GM21737 (cell line): ENCODE measurements around the gene HES3.

Experiments used
- ATAC-seq: cut with Tn5 transposase; IDR thresholded peaks from one replicate; pipeline ENCODE4 v1.9.1; 2021; ENCODE audit warnings: mild to moderate bottlenecking, moderate library complexity; ENCODE audit not compliant: unreplicated experiment

Gene HES3

DNA sequence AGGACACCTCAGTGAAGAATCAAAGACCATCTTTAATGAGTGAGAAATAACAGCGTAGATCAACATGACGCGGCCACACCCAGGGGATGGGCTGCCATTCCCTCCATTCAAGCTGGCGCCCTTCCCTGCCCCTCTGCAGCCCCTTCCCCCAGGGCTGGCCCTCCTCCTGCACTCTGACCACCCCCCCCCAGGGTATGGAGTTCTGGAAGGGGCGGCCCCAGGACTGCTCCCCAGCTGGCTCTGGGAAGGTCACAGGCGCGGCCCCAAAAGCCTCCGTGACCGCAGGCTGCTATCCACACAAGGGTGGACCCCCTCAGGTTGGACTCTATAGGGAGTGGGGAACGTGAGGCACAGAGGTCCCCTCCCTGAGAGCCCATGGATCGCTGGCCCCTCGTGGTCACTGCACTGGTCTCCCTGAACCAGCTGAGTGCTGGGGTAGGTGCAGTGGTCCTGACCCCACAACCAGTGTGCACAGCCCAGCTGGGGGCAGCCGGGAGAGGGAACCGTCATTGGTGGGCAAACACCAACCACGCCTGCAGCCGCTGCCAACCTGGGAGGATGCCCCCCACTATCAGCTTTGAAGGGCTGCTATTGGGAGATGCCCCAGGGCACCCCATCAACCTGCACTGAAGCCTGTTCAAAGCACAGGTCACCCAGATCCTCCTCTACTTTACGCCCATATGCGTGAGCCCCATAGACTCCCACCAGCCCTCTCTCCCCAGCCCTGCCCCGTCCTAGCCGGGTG lies 33.0 kb downstream of the HES3 start:
- ATAC-seq, result no peak

DNA sequence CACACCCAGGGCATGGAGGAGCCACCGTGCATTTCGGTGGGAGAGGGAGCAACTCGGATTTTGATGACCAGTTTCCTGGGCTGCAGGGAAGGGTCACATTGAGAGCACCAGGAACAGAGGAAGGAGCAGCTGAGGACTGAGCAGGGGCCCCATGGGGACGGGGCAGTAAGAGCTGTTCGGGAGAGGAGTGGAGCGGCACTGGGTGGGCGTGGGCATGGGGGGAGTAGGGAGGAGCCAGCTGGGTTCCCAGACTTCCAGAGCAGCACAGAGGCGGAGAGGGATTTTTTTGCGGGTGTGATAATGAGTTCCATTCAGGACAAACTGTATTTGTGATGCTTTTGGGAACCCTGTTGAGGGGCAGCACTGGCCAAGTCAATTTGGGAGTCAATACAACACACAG lies 34.3 kb downstream of the HES3 start:
- ATAC-seq, result no peak

DNA sequence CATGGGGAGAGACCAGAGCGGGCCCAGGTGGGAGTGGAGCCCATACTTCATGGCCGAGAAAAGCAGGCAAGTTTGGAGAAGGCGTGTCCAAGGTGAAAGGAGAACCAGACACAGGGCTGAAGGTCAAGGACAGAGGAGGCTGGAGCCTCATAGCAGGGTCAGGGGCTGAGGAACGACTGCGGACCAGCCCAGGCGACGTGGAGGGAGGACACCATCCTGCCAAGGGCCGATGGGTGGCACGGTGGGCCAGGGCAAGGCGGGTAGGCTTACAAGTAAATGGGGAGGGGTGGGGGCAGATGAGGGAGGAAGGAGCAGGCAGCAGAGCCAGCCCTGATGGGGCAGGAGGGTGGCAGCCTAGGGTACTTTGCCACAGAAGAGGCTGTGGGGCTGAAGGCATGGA lies 35.1 kb downstream of the HES3 start:
- no peak for ATAC-seq

DNA sequence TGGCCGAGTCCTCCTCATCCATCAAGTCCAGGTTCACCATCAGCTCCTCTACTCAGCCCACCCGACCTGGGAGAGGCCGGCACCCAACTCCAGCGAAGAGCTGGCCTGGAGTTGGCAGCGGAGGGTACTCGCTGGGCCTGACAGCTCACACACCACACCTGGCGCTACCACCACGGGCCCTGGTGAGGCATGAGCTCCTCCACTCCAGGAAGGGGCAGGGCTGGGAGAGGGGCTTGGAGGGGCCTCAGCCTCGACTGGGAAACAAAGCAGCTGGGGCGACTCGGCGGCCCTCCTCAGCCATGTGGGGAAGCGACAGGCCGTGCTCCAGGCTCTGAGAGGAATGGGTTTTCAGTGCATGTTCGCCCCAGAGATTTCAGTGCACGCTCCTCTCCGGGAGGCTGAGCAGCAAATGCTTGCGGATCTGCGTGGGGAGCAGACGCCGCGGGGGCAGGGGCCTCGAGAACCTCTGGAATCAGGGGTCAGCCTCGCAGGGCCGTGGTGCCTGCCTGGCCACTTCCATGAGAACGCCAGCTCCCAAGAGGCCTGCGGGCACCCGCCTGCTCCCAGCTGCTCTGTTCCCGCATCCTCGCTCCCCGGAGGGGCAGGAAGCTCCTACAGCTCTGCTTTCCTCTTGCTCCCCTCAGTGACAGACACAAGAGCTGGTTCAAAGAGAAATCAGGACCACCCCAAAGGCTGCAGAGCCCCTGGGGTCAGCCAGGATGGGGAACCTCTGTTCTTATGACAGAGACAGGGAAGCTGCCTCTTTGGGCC lies 35.8 kb downstream of the HES3 start:
- ATAC-seq, result no peak

DNA sequence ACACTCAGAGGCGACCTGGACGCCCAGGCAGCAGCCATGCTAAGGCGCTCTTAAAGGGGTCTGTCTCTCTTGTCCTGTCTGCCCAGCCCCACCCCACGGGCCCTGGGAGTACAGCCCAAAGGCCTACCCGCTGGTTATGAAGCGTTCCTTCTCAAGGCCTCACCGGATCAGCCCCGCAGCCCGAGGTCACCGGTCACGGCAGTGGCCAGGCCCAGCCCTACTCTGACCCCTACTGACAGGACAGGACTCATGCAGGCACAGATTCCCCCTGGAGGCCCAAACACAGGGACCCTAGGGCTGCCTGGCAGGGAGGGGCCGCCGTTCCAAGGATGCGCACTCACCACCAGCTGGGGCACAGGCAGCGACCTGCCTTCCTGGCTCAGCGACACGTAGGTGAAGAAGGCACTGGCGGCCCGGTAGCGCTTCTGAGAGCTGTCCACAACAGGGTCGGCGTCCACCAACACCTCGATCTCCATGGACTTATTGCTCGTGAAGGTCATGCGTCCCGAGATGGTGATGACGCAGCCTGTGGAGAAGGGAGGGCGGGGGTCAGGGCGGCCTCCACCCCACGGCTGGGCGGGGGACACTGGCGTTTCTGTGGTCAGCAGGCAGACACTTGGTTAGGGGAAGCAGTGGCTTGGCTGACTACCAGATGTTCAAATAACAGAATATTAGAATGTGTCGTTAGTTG lies 36.9 kb downstream of the HES3 start:
- no peak for ATAC-seq

DNA sequence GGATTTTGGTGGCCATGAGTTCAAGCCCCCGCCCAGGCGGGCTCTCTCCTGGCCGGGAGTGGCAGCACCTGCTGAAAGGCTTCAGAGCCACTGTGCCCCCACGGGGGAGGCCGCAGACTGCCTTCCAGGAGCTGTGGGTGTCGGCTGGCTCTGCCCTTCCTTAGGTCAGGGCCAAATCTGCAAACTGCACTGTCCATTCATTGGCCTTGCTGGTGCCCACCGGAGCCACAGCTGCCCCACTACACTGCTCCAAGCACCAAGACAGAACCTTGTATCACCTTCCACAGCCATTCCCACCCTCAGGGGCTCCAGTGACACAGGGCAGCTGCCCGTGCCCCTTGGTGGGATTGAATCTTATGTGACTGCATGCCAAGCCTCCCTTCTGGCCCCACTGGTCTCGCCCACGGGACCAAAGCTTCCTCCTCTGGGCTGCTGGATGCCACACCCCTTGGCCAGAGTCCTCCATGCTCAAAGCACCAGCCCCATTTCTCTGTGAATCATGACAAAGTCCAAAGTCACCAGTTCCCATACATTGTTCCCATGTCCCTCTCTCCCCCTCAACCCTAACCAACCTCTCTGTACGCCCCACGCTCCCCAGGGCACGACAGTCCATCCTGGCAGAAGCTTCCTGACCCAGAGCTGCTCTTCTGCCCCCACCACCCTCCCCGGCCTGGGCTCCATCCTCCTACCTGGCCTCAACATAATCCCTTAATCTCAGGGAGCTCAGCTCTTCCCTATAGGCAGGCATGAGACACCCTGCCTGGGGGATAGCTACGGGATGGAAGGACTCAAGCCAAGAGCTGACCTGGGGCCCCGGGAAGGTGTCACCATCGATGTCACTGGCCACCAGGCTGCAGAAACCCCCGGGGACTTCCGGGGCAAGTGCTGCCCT lies 37.8 kb downstream of the HES3 start:
- no peak for ATAC-seq

DNA sequence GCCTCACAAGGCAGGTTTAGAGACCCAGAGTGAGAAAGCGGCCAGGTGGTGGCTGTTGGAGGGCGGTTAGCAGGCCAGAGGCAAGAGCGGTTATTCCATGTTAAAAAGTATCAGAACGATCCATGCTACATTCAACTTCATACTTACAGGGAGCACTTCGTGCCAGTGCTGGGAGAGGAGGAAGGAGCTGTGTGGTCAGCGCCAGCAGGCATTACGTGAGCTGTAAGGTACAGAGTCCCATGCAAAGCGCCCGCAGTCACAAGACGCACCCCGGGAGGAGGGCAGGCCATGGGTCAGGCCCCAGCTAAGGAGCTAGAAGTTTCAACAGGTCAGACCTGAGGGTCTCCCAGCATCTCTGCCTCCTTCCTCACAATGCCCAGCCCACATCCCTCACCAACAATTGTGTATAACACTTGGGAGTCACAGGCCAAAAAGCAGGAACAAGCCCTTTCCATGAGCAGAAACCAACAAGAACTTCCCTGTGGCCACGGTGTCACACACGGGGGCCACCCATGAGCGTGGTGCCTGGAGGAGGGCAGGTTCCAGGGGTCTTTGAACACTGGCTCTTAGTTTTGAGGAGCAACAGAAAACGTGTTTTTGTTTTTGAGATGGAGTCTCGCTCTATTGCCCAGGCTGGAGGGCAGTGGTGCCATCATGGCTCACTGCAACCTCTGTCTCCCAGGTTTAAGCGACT lies 38.7 kb downstream of the HES3 start:
- no peak for ATAC-seq

DNA sequence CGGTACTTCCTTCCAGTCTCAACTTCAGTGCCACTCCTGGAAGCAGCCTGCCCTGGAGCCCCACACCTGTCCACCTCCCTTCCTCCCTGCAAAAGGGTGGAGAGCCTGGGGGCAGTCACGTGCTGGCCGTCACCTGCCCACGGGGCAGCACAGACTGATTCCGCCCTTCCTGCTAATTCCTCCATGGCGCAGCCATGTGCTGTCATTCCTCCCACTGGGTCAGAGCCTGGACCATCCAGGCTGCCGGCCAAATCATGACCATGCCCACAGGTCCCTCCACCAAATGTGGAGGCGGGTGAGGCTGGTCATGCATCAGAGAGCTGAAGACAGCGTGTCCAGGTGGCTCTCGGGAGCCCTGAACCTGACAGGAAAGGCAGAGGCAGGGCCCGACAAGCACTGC lies 41.4 kb downstream of the HES3 start:
- no peak for ATAC-seq

DNA sequence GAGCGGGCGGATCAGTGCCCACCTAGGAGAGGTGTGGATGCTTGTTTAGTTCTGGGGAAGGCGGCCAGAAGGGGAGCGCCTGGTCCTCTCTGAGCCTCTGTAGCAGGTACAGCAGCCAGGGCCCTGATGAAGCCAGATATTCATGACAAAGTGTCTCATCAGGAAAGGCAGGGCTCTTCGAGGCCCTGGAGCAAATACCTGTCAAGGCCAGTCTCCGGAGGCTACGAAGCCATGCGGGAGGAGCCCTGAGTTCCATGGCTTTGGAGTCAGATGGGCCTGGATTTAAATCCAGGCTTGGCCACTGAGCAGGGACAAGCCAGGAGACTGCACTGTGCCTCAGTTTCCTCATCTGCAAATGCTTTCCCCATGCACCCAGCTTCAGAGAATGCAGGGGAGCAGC lies 42.3 kb downstream of the HES3 start:
- no peak for ATAC-seq

DNA sequence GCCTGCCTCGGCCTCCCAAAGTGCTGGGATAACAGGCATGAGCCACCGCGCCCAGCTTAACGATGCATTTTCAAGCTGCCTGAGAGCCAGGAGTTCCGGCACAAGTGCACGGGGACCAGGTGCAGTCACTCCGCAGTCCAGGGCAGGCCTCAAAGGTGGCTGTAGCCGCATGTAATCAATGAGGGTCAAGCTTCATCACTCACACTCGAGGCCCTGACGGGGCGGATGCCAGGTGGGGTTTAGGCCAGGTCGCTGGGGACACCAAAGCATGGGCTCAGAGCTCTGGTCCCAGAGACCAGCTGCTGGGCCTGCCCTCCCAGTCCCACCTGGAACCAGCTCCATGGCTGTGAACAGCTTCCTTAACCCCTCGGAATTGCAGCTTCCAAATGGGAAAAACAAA lies 43.0 kb downstream of the HES3 start:
- no peak for ATAC-seq

DNA sequence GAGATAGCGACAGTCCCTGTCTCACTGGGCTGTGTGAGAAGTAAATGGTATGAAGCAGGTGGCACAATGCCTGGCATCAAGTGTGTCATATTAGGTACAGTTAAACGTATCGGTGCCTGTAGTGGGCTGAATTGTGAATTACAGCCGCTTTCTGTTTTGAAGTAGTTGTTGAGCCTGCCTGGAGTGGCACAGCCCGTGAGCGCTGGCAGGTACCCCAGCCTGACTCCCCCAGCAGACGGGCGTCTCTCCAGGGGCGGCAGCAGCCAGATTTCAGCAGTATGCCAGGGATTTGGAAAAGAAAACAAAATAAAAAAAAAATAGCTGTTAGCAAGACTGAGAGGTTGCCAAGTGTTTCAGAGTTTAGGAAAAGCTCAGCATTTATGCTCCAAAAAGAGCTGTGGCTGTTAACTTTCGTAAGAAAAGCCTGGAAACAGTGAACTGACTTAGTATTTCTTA lies 43.5 kb downstream of the HES3 start:
- no peak for ATAC-seq

DNA sequence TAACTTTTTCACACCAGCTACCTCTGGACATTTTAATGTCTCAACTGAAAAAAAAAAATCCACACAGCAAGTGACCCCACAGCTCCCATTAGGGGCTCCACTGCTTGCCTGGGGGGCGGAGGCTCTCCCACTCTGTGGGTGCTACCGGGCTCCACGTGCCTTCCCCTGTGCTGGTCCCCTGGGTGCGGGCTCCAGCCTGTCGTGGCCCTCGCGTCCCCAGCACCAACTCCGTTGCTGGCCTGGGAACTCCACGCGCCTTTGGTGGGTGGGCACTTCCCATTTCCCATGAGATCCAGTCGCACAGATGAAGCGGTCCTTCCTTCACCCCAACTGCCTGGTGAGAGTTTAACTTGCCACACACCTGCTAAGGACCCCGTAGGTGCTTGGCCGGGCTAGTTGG lies 44.0 kb downstream of the HES3 start:
- ATAC-seq, result no peak

DNA sequence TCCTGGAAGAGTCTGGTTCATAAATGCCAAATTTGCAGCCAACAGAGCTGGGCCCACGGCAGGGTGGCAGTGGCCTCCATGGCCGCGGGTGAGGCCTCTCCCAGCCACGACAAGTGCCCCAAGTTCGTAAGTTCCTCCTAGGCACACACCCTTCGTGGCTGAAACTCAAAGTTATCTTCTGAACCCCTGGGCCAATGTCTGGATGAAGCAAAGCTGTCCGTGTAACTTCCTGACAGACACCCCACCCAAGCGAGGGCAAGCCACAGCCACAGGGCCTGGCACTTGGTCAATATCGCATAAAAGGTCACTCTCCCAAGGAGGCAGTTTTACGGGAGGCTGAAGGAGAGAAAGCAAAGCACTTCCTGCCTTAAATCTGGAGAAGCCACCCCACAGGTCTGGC lies 44.7 kb downstream of the HES3 start:
- ATAC-seq, result no peak

DNA sequence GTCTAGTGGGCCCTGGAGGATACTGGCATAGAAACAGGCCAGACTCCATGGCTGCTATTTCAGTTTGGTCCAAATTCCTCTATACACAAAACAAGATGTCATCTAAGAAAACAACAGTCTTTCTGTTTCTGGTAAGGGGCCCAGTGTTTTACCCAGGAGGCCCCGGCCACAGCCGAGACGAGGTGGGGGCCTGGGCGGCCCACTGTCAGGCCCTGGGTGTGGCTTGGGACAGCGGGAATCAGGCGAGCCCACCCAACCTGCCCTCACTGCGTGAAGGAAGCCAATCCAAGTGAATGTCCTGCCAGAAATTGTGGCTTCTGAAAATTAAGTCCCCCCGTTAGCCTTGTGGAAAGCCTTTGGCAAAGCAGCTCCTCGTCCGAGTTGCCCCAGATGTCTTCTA lies 48.1 kb downstream of the HES3 start:
- ATAC-seq, result no peak

DNA sequence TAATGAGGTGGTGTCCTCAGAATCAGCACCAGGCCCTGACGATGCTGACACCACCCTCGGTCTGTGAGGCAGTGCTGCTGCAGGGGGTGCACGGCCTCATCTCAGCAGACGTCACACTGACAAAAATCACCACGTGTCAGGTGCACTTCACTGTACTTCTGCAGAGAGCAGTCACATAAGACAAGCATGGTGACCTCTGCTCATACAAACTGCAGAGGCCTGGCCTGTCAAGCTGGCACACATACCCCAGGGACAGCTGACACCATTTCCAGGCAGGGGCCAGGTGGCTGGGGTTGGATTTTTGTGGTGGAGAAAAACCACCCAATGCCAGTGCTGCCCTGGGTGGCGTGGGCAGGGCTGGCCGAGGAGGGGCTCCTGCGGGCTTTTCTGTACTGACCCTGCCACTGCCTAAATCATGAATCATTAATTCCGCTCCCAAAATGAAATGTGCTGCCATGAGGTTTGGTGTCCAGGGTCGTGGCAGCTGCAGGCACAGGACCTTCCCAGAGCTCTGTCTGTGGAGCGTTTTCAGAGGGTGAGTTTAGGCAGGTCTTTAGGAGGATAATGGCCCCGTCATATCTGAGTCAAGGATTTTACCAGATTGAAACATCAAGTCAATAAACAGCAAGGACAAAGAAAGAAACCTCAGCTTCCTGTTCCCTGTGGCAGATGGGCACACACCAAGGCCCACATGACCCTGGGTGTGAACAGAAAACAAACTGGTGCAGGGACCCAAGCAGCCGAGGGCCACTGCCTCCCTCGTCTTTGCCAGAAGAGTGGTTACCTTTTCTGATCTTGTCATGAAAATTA lies 50.3 kb downstream of the HES3 start:
- no peak for ATAC-seq

DNA sequence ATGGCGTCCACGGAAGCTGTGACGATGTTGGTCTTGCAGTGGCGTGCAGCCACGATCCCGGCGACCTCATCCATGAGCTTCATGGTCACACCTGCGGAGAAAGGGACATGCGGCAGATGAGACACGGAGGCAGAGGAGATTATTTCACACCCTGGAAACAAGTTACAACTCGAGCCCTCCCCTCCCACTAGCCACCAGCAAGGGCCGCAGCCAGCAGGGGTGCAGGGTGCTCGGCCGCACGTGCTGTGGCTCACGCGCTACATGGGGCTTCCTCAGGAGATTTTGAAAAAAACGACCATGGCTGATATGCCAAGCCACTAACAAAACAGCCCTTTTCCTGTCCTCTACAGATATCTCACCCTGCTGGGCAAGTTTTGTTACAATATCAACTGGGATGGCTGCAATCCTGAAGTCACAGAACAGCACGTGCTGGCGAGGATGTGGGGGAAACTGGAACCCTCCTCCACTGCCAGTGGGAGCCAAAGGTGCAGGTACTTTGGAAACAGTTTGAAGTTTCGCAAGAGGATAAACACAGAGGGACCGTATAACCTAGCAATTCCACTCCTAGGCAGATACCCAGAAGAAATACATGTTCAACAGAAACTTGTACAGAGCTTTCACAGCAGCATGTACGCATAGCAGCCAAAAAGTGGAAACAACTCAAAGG lies 51.0 kb downstream of the HES3 start:
- no peak for ATAC-seq
